ENCODE results near the gene PITPNC1. TPM values are rescaled to one million over a fixed set of nuclear protein-coding genes. Genes with fewer than 3 reads are reported as not detected.

The PITPNC1 gene
- total RNA-seq, 1 experiment from 2014 or later: 4.2 TPM

DNA sequence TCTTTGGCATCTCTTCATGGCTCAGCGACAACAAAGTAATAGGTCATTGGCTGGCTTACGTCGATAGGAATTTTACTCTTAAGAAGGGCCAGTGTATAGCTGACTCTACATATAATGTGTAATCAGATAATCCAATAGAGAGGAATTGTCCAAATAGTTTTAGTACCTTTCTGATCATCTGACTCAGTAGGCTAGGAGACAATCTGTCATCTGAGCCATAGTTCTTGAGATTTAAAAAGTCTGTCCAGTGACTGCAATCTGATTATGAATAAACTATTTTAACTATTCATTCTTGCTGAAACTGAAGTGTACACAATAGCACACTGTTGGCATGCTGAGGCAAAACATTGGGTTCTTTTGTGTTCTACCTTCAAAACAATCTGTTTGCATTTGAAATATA, 319.3 kb downstream of the PITPNC1 start:
- H3K27ac Mint-ChIP-seq (ENCODE audit: unreplicated experiment): no peak overlapping the region
- H3K27me3 ChIP-seq (replicated peaks; ENCODE audit: control insufficient read depth, insufficient read depth, low read length): no peaks in the 10 kb centered on the region
- H3K36me3 ChIP-seq (ENCODE audit: control insufficient read depth, insufficient read depth, low read length): no peaks in the 10 kb centered on the region
- BruUV-seq (replicated peaks): no TSS peak
- ChIA-PET POLR2A (no interaction called here), CTCF (no interaction called here)
- intact Hi-C loops (cut with micrococcal nuclease; ENCODE audit: unreplicated experiment): no loop called here
- TF ChIP-seq, protein P1, sequence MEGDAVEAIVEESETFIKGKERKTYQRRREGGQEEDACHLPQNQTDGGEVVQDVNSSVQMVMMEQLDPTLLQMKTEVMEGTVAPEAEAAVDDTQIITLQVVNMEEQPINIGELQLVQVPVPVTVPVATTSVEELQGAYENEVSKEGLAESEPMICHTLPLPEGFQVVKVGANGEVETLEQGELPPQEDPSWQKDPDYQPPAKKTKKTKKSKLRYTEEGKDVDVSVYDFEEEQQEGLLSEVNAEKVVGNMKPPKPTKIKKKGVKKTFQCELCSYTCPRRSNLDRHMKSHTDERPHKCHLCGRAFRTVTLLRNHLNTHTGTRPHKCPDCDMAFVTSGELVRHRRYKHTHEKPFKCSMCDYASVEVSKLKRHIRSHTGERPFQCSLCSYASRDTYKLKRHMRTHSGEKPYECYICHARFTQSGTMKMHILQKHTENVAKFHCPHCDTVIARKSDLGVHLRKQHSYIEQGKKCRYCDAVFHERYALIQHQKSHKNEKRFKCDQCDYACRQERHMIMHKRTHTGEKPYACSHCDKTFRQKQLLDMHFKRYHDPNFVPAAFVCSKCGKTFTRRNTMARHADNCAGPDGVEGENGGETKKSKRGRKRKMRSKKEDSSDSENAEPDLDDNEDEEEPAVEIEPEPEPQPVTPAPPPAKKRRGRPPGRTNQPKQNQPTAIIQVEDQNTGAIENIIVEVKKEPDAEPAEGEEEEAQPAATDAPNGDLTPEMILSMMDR (IDR thresholded peaks at IDR 0.05; ENCODE audit: insufficient read depth in 1 of 2, low read depth in 1 of 2, low read length in 1 of 2, severe bottlenecking in 1 of 2, unreplicated experiment in 1 of 2): no peak
- no peaks in the 10 kb centered on the region for H3K36me3 Mint-ChIP-seq (ENCODE audit: insufficient read depth, unreplicated experiment)
- DNase-seq: no peak
- no peak overlapping the region for H3K4me3 Mint-ChIP-seq (ENCODE audit: unreplicated experiment)
- peaks cover 5% of the 10 kb centered on the region for H3K27me3 Mint-ChIP-seq (ENCODE audit: insufficient read depth, unreplicated experiment)
- no peaks in the 10 kb centered on the region for H3K9me3 Mint-ChIP-seq (ENCODE audit: unreplicated experiment)
- H3K4me1 ChIP-seq: no peaks in the 10 kb centered on the region
- no peak overlapping the region for H3K4me3 ChIP-seq (ENCODE audit: low read depth, low read length)
- peaks cover 6% of the 10 kb centered on the region for H3K4me1 Mint-ChIP-seq (ENCODE audit: low read depth, unreplicated experiment)
- H3K9me3 ChIP-seq: 0 out of 2 replicates have a peak, but pooled peaks cover 4% of the 10 kb centered on the region

DNA sequence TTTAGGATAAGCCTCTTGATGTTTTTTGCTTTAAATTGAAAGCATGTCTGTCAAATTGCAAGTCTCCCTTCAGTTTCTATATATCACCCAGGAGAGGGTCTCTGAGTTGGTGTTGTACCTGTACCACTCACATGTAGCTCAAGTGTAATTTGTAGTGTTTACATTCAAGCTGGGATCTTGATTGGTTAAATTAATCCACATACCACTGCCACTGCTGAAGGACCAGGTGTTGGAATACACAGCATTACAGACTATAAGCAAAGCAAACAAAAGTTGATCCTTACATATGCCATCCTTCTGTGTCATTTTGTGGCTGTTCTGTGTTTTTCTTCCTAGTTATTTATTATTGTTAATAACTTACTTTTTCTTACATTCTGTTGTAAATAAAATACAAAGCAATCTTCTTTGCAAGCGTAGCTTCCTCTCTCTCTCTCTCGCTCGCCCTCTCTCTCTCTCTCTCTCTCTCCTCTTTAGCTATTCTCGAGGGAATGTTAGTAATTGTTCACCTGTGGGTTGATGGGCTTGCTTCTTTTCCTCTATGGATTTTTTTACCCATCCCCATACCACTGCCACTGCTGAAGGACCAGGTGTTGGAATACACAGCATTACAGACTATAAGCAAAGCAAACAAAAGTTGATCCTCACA, 319.9 kb downstream of the PITPNC1 start:
- TF ChIP-seq, protein P1 (IDR thresholded peaks at IDR 0.05; ENCODE audit: insufficient read depth in 1 of 2, low read depth in 1 of 2, low read length in 1 of 2, severe bottlenecking in 1 of 2, unreplicated experiment in 1 of 2): no peak
- BruUV-seq (replicated peaks): no TSS peak
- no peak for DNase-seq
- Mint-ChIP-seq H3K9me3 (ENCODE audit: unreplicated experiment) (no peaks in the 10 kb centered on the region), H3K27ac (ENCODE audit: unreplicated experiment) (no peak overlapping the region), H3K4me1 (ENCODE audit: low read depth, unreplicated experiment) (peaks cover 6% of the 10 kb centered on the region), H3K36me3 (ENCODE audit: insufficient read depth, unreplicated experiment) (no peaks in the 10 kb centered on the region), H3K27me3 (ENCODE audit: insufficient read depth, unreplicated experiment) (peaks cover 5% of the 10 kb centered on the region), H3K4me3 (ENCODE audit: unreplicated experiment) (no peak overlapping the region)
- Histone ChIP-seq H3K4me3 (ENCODE audit: low read depth, low read length) (no peak overlapping the region), H3K9me3 (0 out of 2 replicates have a peak, but pooled peaks cover 4% of the 10 kb centered on the region), H3K36me3 (ENCODE audit: control insufficient read depth, insufficient read depth, low read length) (no peaks in the 10 kb centered on the region), H3K27me3 (replicated peaks; ENCODE audit: control insufficient read depth, insufficient read depth, low read length) (no peaks in the 10 kb centered on the region), H3K4me1 (no peaks in the 10 kb centered on the region)
- ChIA-PET POLR2A (no interaction called here), CTCF (interaction anchor here (0.9 kb wide), 1 partner anchor 322 kb away, joined by 3 read pairs; no protein-coding TSS in a partner anchor)
- intact Hi-C loops (cut with micrococcal nuclease; ENCODE audit: unreplicated experiment): no loop called here

DNA sequence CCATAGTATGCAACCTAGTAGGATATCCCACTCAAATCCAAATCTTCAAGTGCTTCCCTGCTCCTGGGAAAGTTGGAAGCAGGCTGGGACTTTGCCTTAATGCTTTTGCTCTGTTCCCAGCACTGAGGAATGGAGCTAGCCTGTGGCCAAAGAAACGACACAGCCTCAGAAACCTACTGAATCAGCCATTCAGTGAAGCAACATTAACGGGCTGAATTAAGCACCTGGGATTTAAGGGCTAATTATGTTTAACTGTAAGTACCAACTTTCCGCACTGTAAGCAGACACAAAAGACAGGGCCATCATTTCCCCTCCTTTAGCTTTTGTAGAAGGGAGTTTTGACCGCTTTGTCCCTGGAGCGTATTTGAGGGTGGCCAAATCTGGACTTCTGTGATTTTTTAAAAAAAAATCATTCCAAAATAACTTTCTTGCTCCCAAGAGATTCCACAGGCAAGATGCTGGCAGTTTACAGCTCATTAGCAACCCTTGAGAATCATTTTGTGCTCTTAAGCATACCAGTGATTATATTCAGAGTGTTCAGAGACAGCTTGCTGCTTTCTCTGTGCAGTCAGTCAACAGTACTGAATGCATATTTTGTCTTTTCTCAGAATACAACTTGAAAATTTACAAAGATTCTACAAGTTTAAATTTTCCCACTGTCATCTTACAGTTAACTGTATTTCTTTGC, 323.1 kb downstream of the PITPNC1 start:
- H3K9me3 ChIP-seq: 0 out of 2 replicates have a peak, but pooled peaks cover 4% of the 10 kb centered on the region
- no peak overlapping the region for H3K4me3 ChIP-seq (ENCODE audit: low read depth, low read length)
- peaks cover 2% of the 10 kb centered on the region for H3K27me3 Mint-ChIP-seq (ENCODE audit: insufficient read depth, unreplicated experiment)
- POLR2A ChIA-PET: no interaction called here
- H3K27me3 ChIP-seq (replicated peaks; ENCODE audit: control insufficient read depth, insufficient read depth, low read length): no peaks in the 10 kb centered on the region
- CTCF ChIA-PET: no interaction called here
- H3K36me3 Mint-ChIP-seq (ENCODE audit: insufficient read depth, unreplicated experiment): no peaks in the 10 kb centered on the region
- no peak for DNase-seq
- BruUV-seq (replicated peaks): no TSS peak
- H3K4me3 Mint-ChIP-seq (ENCODE audit: unreplicated experiment): no peak overlapping the region
- H3K36me3 ChIP-seq (ENCODE audit: control insufficient read depth, insufficient read depth, low read length): no peaks in the 10 kb centered on the region
- no peaks in the 10 kb centered on the region for H3K4me1 ChIP-seq
- H3K4me1 Mint-ChIP-seq (ENCODE audit: low read depth, unreplicated experiment): peaks cover 6% of the 10 kb centered on the region
- no peak overlapping the region for H3K27ac Mint-ChIP-seq (ENCODE audit: unreplicated experiment)
- no peaks in the 10 kb centered on the region for H3K9me3 Mint-ChIP-seq (ENCODE audit: unreplicated experiment)
- intact Hi-C loops (cut with micrococcal nuclease; ENCODE audit: unreplicated experiment): no loop called here
- TF ChIP-seq, protein P1 (IDR thresholded peaks at IDR 0.05; ENCODE audit: insufficient read depth in 1 of 2, low read depth in 1 of 2, low read length in 1 of 2, severe bottlenecking in 1 of 2, unreplicated experiment in 1 of 2): no peak
